ENCODE data around the gene PPP1R12B. TPM values are rescaled to one million over a fixed set of nuclear protein-coding genes. Genes with fewer than 3 reads are reported as not detected.

The PPP1R12B gene
- total RNA-seq, 1 donor from 2014 or later = 18.2 TPM

GRCh38 chr1:202562444-202563060, 214.1 kb downstream of the PPP1R12B start:
- no peak for TF ChIP-seq CTCF (IDR thresholded peaks at IDR 0.05)
- Mint-ChIP-seq H3K36me3 (ENCODE audit: low read depth) (peaks cover 5% of the 10 kb centered on the region), H3K27ac (ENCODE audit: unreplicated experiment) (peak overlapping the region; percentile 63), H3K4me1 (ENCODE audit: low read depth) (peaks cover 44% of the 10 kb centered on the region), H3K9me3 (ENCODE audit: low read depth) (no peaks in the 10 kb centered on the region), H3K4me3 (ENCODE audit: unreplicated experiment) (no peak overlapping the region), H3K27me3 (ENCODE audit: low read depth) (no peaks in the 10 kb centered on the region)
- no peak for DNase-seq (ENCODE audit: low spot score)

GRCh38 chr1:202563818-202564217, 215.3 kb downstream of the PPP1R12B start:
- no peak for DNase-seq (ENCODE audit: low spot score)
- Mint-ChIP-seq H3K9me3 (ENCODE audit: low read depth) (no peaks in the 10 kb centered on the region), H3K4me3 (ENCODE audit: unreplicated experiment) (no peak overlapping the region), H3K36me3 (ENCODE audit: low read depth) (peaks cover 5% of the 10 kb centered on the region), H3K27me3 (ENCODE audit: low read depth) (no peaks in the 10 kb centered on the region), H3K4me1 (ENCODE audit: low read depth) (peaks cover 57% of the 10 kb centered on the region), H3K27ac (ENCODE audit: unreplicated experiment) (no peak overlapping the region)
- TF ChIP-seq CTCF (IDR thresholded peaks at IDR 0.05) = no peak

GRCh38 chr1:202564958-202565495, 216.5 kb downstream of the PPP1R12B start:
- Mint-ChIP-seq H3K9me3 (ENCODE audit: low read depth) (no peaks in the 10 kb centered on the region), H3K27me3 (ENCODE audit: low read depth) (no peaks in the 10 kb centered on the region), H3K4me3 (ENCODE audit: unreplicated experiment) (no peak overlapping the region), H3K27ac (ENCODE audit: unreplicated experiment) (no peak overlapping the region), H3K4me1 (ENCODE audit: low read depth) (peaks cover 67% of the 10 kb centered on the region), H3K36me3 (ENCODE audit: low read depth) (peaks cover 7% of the 10 kb centered on the region)
- TF ChIP-seq CTCF (IDR thresholded peaks at IDR 0.05) = no peak
- no peak for DNase-seq (ENCODE audit: low spot score)

- no peak overlapping the region for H3K4me3 Mint-ChIP-seq (ENCODE audit: unreplicated experiment)
Measured at GRCh38 chr1:202565890-202566602, 217.5 kb downstream of the PPP1R12B start.

More at GRCh38 chr1:202565890-202566602, 217.5 kb downstream of the PPP1R12B start:
- Mint-ChIP-seq H3K4me1 (ENCODE audit: low read depth) (peaks cover 67% of the 10 kb centered on the region), H3K27ac (ENCODE audit: unreplicated experiment) (peak overlapping the region; percentile 61), H3K27me3 (ENCODE audit: low read depth) (no peaks in the 10 kb centered on the region), H3K36me3 (ENCODE audit: low read depth) (peaks cover 7% of the 10 kb centered on the region), H3K9me3 (ENCODE audit: low read depth) (no peaks in the 10 kb centered on the region)
- no peak for DNase-seq (ENCODE audit: low spot score)
- TF ChIP-seq CTCF (IDR thresholded peaks at IDR 0.05) = no peak

Data from chondrocyte (in vitro differentiated cells).